K562 (cell line): ENCODE measurements around the gene CHST12. TPM values are rescaled to one million over a fixed set of nuclear protein-coding genes. Genes with fewer than 3 reads are reported as not detected.

ENCODE experiments used
- FOXJ3 ChIP-seq: sonication (generic); formaldehyde crosslinking; IDR thresholded peaks from 2 replicates; pipeline ENCODE4 v1.4.0; 2020; ENCODE audit warnings: mild to moderate bottlenecking, missing genetic modification reagents
- L3MBTL2 ChIP-seq: fragments of 450-650 bp; IDR thresholded peaks from 2 replicates; pipeline ENCODE4 v1.6.1; 2016; ENCODE audit warnings: mild to moderate bottlenecking, moderate library complexity
- MCM5 ChIP-seq: fragments of 450-650 bp; IDR thresholded peaks from 2 replicates; pipeline ENCODE4 v1.6.1; 2016; ENCODE audit warnings: low read depth
- MECOM ChIP-seq: fragments of 250-450 bp; sonication (Bioruptor Pico); IDR thresholded peaks from 2 replicates; pipeline ENCODE4 v1.8.0; 2022; ENCODE audit warnings: inconsistent platforms
- MTA1 ChIP-seq: fragments of 450-650 bp; IDR thresholded peaks from 2 replicates; pipeline ENCODE4 v1.6.1; 2017; ENCODE audit warnings: borderline replicate concordance
- NCOR1 ChIP-seq: fragments of 450-650 bp; IDR thresholded peaks from 2 replicates; pipeline ENCODE4 v1.6.1; 2016; ENCODE audit warnings: mild to moderate bottlenecking, moderate library complexity
- POLR3G ChIP-seq: IDR thresholded peaks from 2 replicates; pipeline ENCODE4 v1.6.1; 2011; ENCODE audit not compliant: insufficient read length, insufficient replicate concordance; ENCODE audit errors: extremely low read depth
- PTBP1 ChIP-seq: fragments of 200-400 bp; formaldehyde crosslinking; IDR thresholded peaks from 2 replicates; pipeline ENCODE4 v1.6.1; 2017; ENCODE audit warnings: low read depth, low read length
- PTTG1 ChIP-seq: fragments of 450-650 bp; IDR thresholded peaks from 2 replicates; pipeline ENCODE4 v1.6.1; 2016; ENCODE audit warnings: low read depth, mild to moderate bottlenecking, missing genetic modification characterization, missing compliant biosample characterization
- RBFOX2 ChIP-seq: fragments of 200-400 bp; formaldehyde crosslinking; IDR thresholded peaks from 2 replicates; pipeline ENCODE4 v1.6.1; 2017; ENCODE audit warnings: low read depth, mild to moderate bottlenecking, low read length, moderate library complexity
- RCOR1 ChIP-seq, 2 experiments: IDR thresholded peaks; 2 replicates each; pipeline ENCODE4 v1.6.1; 2012; ENCODE audit warnings: low read depth in 2 of 2, low read length in 2 of 2, borderline replicate concordance in 1 of 2, improper control_type of control experiment in 1 of 2
- SAFB2 ChIP-seq: fragments of 200-400 bp; formaldehyde crosslinking; IDR thresholded peaks from 2 replicates; pipeline ENCODE4 v1.6.1; 2018; ENCODE audit warnings: borderline replicate concordance, low read length, low read depth, moderate library complexity; ENCODE audit not compliant: severe bottlenecking
- STAG1 ChIP-seq: sonication (generic); formaldehyde crosslinking; IDR thresholded peaks from 2 replicates; pipeline ENCODE4 v1.5.0; 2020; ENCODE audit warnings: missing genetic modification reagents, borderline replicate concordance
- TAF15 ChIP-seq: fragments of 200-400 bp; formaldehyde crosslinking; IDR thresholded peaks from 2 replicates; pipeline ENCODE4 v1.6.1; 2017; ENCODE audit warnings: mild to moderate bottlenecking, low read depth, low read length, moderate library complexity
- TRIM28 ChIP-seq: fragments of 450-650 bp; IDR thresholded peaks from 2 replicates; pipeline ENCODE4 v1.6.1; 2017
- ZBTB7A ChIP-seq: IDR thresholded peaks from 2 replicates; pipeline ENCODE4 v1.6.1; 2011; ENCODE audit warnings: low read depth, mild to moderate bottlenecking, low read length, moderate library complexity, borderline replicate concordance; ENCODE audit not compliant: control insufficient read depth
- ZBTB8A ChIP-seq: fragments of 450-650 bp; IDR thresholded peaks from 2 replicates; pipeline ENCODE4 v1.6.1; 2018; ENCODE audit warnings: mild to moderate bottlenecking, moderate library complexity; ENCODE audit not compliant: partially characterized antibody
- ZNF232 ChIP-seq: sonication (generic); formaldehyde crosslinking; IDR thresholded peaks from 2 replicates; pipeline ENCODE4 v1.8.0; 2022; ENCODE audit warnings: mild to moderate bottlenecking, missing genetic modification reagents
- ZNF263 ChIP-seq: sonication (generic); formaldehyde crosslinking; IDR thresholded peaks from 2 replicates; pipeline ENCODE4 v1.8.0; 2022; ENCODE audit warnings: mild to moderate bottlenecking, missing genetic modification reagents, borderline replicate concordance
- ZNF507 ChIP-seq: conservative IDR thresholded peaks from 2 replicates; pipeline ENCODE4 v1.6.1; 2017; ENCODE audit warnings: missing genetic modification characterization, missing compliant biosample characterization
- polyA plus RNA-seq, 8 experiments: library from polyadenylated mRNA; depleted of rRNA in 4 of 8; stranded (reverse) in 5 of 8; unstranded in 3 of 8; fragments of >200 nt; fragmentation: Nextera tagmentation in 2 of 8; fragmentation: Illumina TruSeq in 1 of 8; extraction: Ambion mirVana in 2 of 8; extraction: Trizol in 1 of 8; gene quantifications; 2 replicates each; pipeline versions ENCODE4 v1.2.1 to v1.2.3, GENCODE V29; 2011 to 2014; ENCODE audit warnings: inconsistent platforms in 1 of 8, missing spikeins in 1 of 8
- total RNA-seq, 7 experiments: library from RNA; depleted of rRNA in 6 of 7; stranded (reverse); fragments of >200 nt in 6 of 7; fragmentation: Illumina TruSeq in 2 of 7; extraction: Trizol in 2 of 7; gene quantifications; 2 replicates each; pipeline versions ENCODE4 v1.2.1 to v1.2.3, GENCODE V29; 2011 to 2021; ENCODE audit warnings: low replicate concordance in 1 of 7
- TF ChIP-seq, protein P1 (sequence below): fragments of 250-450 bp; sonication (Bioruptor Pico); IDR thresholded peaks from 2 replicates; pipeline ENCODE4 v1.8.0; 2022; ENCODE audit warnings: inconsistent platforms
- TF ChIP-seq, protein P2 (sequence below): sonication (generic); formaldehyde crosslinking; IDR thresholded peaks from 2 replicates; pipeline ENCODE4 v1.8.0; 2022; ENCODE audit warnings: missing genetic modification reagents, mild to moderate bottlenecking, moderate library complexity, borderline replicate concordance
- TF ChIP-seq, protein P3 (sequence below), 2 experiments: fragments of 450-650 bp in 1 of 2; sonication (generic) in 1 of 2; formaldehyde crosslinking; conservative IDR thresholded peaks; 2 replicates each; pipeline versions ENCODE4 v1.4.0 to v1.8.1; 2020 to 2022; ENCODE audit warnings: mild to moderate bottlenecking in 1 of 2, missing genetic modification reagents in 1 of 2
- TF ChIP-seq, protein P4 (sequence below): fragments of 450-650 bp; IDR thresholded peaks from 2 replicates; pipeline ENCODE4 v1.6.1; 2016
- TF ChIP-seq, protein P5 (sequence below): fragments of 450-650 bp; formaldehyde crosslinking; IDR thresholded peaks from 2 replicates; pipeline ENCODE4 v1.4.0; 2022; ENCODE audit warnings: mild to moderate bottlenecking, moderate library complexity

The CHST12 gene
- total and polyA plus RNA-seq, 9 of the 15 experiments (the other 6 are each of a cell fraction or from before 2014, with no cell fraction given) = 0.18 to 19.8 (median 3.6) TPM

DNA sequence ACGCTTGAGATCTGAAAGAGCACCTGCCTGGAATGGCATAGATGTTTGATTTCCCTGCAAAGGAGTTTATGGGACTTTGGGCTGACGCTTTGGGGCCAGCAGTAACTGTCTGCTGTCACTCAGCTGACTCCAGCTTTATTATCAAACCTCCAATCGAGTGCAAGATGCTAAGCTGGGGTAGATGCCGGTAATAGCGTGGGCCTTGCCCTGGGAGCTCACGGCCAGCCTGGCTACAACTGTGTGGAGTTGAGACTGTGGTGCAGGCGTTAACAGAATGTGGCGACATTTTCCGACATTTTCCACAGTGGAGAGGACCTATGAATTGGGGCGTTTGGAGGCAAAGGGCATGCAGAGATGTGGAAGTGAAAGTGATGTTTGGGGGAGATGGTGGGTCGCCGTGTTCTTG is 1.3 kb downstream of the CHST12 start (continued):
- TF ChIP-seq, protein P1, sequence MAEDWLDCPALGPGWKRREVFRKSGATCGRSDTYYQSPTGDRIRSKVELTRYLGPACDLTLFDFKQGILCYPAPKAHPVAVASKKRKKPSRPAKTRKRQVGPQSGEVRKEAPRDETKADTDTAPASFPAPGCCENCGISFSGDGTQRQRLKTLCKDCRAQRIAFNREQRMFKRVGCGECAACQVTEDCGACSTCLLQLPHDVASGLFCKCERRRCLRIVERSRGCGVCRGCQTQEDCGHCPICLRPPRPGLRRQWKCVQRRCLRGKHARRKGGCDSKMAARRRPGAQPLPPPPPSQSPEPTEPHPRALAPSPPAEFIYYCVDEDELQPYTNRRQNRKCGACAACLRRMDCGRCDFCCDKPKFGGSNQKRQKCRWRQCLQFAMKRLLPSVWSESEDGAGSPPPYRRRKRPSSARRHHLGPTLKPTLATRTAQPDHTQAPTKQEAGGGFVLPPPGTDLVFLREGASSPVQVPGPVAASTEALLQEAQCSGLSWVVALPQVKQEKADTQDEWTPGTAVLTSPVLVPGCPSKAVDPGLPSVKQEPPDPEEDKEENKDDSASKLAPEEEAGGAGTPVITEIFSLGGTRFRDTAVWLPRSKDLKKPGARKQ (CRISPR knock-in tag) = peak; percentile 29; the same call in 1 of the 2 replicates
- no peak for TF ChIP-seq MCM5
- TF ChIP-seq SAFB2 = no peak
- no peak for TF ChIP-seq POLR3G
- no peak for TF ChIP-seq ZNF507 (tag)
- TF ChIP-seq, protein P2, sequence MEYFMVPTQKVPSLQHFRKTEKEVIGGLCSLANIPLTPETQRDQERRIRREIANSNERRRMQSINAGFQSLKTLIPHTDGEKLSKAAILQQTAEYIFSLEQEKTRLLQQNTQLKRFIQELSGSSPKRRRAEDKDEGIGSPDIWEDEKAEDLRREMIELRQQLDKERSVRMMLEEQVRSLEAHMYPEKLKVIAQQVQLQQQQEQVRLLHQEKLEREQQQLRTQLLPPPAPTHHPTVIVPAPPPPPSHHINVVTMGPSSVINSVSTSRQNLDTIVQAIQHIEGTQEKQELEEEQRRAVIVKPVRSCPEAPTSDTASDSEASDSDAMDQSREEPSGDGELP (CRISPR knock-in tag) = peak; percentile 51
- TF ChIP-seq PTBP1 = no peak
- no peak for TF ChIP-seq STAG1 (CRISPR knock-in tag)
- TF ChIP-seq L3MBTL2 = 0 out of 2 replicates have a peak, but pooled peaks have one; percentile 13
- no peak for TF ChIP-seq FOXJ3 (CRISPR knock-in tag)
- TF ChIP-seq, protein P3, sequence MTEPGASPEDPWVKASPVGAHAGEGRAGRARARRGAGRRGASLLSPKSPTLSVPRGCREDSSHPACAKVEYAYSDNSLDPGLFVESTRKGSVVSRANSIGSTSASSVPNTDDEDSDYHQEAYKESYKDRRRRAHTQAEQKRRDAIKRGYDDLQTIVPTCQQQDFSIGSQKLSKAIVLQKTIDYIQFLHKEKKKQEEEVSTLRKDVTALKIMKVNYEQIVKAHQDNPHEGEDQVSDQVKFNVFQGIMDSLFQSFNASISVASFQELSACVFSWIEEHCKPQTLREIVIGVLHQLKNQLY (CRISPR knock-in tag; conservative IDR thresholded peaks at IDR 0.05) = no peak
- TF ChIP-seq MTA1 = no peak
- TF ChIP-seq MECOM = no peak
- TF ChIP-seq RCOR1 (IDR thresholded peaks at IDR 0.05; ENCODE audit: borderline replicate concordance in 1 of 2, low read depth in 2 of 2, low read length in 2 of 2) = no peak
- no peak for TF ChIP-seq NCOR1
- TF ChIP-seq ZNF232 (CRISPR knock-in tag) = no peak
- no peak for TF ChIP-seq TRIM28
- TF ChIP-seq, protein P4, sequence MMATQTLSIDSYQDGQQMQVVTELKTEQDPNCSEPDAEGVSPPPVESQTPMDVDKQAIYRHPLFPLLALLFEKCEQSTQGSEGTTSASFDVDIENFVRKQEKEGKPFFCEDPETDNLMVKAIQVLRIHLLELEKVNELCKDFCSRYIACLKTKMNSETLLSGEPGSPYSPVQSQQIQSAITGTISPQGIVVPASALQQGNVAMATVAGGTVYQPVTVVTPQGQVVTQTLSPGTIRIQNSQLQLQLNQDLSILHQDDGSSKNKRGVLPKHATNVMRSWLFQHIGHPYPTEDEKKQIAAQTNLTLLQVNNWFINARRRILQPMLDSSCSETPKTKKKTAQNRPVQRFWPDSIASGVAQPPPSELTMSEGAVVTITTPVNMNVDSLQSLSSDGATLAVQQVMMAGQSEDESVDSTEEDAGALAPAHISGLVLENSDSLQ = peak; percentile 89
- TF ChIP-seq TAF15 = no peak
- no peak for TF ChIP-seq ZNF263 (CRISPR knock-in tag)
- no peak for TF ChIP-seq ZBTB7A
- TF ChIP-seq ZBTB8A = no peak
- TF ChIP-seq, protein P5, sequence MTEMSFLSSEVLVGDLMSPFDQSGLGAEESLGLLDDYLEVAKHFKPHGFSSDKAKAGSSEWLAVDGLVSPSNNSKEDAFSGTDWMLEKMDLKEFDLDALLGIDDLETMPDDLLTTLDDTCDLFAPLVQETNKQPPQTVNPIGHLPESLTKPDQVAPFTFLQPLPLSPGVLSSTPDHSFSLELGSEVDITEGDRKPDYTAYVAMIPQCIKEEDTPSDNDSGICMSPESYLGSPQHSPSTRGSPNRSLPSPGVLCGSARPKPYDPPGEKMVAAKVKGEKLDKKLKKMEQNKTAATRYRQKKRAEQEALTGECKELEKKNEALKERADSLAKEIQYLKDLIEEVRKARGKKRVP (CRISPR knock-in tag) = no peak
- TF ChIP-seq PTTG1 (tag) = no peak
- no peak for TF ChIP-seq RBFOX2
- TF ChIP-seq, all 486 proteins: peak for 6
